NCI-H69 (cell line): Measurements from ENCODE around the gene ZBTB40.

Experiments
- DNase-seq: peaks from one replicate; lab custom pipeline; 2025; lab: John Stamatoyannopoulos, UW

ZBTB40 gene

GRCh38 chr1:22434717-22435116, 16.9 kb upstream of the ZBTB40 start:
- DNase-seq: no peak

- DNase-seq: no peak
Observed at GRCh38 chr1:22436948-22437347, 14.7 kb upstream of the ZBTB40 start.

GRCh38 chr1:22437573-22437972, 14.1 kb upstream of the ZBTB40 start:
- DNase-seq: no peak

DNA sequence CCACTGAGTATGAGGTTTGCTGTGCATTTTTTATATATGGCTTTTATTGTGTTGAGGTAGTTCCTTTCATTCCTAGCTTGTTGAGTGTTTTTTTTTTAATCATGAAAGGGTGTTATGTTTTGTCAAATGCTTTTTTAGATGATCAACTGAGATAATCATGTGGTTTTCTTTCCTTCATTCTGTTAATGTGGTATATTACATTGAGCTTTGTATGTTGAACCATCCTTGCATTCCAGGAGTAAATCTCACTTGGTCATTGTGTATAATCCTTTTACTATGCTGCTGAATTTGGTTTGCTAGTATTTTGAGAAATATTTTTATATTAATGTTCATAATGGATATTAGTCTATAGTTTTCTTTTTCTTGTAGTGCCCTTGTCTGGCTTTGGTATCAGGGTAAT, 11.1 kb upstream of the ZBTB40 start:
- no peak for DNase-seq

DNA sequence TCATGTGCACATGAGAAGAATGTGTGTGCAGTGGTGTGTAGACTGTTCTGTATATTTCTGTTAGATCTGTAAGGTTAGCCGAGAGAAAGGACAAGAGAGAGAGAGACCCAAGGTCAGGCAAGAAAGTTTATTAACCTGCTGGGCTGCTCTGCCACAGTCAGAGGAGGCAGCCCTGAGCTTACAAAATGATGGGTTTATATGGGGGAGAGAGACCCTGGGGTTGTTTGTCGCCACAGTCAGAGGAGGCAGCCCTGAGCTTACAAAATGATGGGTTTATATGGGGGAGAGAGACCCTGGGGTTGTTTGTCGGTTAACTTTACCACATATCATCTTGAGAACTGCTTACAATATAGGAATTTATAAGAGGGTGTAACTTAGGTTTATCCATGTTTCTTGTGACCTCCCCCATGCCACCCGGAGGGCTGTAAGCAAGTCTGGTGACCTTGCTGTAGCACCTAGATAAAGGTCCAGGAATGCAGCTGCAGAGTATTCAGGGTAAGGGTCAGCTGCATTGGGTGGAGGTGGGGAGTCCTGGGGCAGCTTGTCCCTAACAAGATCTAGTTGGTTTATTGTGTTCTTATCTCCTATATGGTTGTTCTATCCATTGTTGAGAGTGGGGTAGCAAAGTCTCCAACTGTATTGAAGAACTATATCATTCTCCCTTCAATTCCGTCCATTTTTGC, 9.3 kb upstream of the ZBTB40 start:
- no peak for DNase-seq

DNA sequence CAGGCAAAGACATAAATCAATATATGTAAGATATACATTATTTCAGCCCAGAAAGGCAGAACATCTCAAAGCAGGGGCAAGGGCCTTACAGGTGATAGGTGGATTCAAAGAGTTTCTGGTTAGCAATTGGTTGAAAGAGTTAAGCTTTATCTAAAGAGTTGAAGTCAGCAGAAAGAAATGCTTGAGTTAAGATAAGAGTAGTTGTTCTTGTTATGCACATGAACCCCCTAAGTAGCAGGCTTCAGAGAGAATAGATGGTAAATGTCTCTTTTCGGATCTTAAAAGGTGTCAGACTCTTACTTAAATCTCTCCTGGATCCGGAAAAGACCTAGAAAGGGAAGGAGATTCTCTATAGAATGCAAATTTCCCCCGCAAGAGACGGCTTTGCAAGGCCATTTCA, 8.3 kb upstream of the ZBTB40 start:
- no peak for DNase-seq

- DNase-seq: no peak
Observed at GRCh38 chr1:22444856-22445255, 6.8 kb upstream of the ZBTB40 start.

GRCh38 chr1:22447621-22448111, 4.0 kb upstream of the ZBTB40 start:
- DNase-seq: peak; percentile 11

DNA sequence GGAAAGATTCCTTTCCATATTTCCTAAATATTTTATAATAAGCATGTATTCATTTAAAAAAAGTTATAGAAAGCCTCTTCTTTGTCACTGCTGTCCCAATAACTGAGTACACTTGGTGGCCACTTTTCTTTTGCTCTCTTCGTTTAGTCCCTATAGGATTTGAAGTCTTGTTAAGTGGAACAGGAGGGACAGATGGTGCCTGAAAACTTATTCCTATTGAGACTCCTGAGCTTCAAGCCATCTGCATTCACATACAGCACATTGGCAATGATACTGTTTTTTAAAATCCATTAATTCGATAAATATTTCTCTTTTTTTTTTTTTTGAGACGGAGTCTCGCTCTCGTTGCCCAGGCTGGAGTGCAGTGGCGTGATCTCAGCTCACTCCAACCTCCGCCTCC, 2.0 kb upstream of the ZBTB40 start:
- DNase-seq: no peak

DNA sequence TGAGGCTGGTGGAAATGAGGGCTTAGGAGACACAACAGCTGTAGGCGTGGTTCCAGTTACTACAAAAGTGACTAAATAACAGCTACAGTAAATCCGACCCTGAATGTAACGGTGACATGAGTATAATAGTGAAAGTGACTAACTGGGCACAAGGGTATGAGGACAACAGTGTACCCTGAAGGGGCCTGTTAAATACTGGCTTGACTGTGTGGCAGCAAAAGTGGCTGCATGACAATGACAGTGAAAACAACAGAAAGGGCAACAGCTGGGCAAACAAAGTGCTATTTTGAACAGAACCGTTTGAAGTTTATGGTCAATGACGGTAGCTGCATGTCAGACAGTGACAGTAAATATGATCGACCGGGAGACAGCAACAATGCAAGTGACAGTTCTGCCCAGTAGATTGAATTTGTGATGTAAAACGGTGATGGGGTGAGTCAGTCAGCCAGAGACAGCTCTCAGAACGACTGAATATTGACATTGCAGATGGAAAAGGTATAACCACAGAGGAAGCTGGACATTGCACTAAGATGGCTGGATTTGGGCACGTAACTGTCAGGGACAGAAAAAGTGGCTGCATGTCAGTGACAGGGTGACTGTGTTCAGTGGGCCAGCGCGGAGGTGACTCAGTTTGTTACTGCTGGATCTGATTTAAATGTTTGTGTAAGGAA, 1.2 kb upstream of the ZBTB40 start:
- peak; percentile 82 for DNase-seq

GRCh38 chr1:22452481-22452957, 868 bp downstream of the ZBTB40 start:
- peak; percentile 69 for DNase-seq

GRCh38 chr1:22453181-22453580, 1.5 kb downstream of the ZBTB40 start:
- DNase-seq: peak; percentile 36

DNA sequence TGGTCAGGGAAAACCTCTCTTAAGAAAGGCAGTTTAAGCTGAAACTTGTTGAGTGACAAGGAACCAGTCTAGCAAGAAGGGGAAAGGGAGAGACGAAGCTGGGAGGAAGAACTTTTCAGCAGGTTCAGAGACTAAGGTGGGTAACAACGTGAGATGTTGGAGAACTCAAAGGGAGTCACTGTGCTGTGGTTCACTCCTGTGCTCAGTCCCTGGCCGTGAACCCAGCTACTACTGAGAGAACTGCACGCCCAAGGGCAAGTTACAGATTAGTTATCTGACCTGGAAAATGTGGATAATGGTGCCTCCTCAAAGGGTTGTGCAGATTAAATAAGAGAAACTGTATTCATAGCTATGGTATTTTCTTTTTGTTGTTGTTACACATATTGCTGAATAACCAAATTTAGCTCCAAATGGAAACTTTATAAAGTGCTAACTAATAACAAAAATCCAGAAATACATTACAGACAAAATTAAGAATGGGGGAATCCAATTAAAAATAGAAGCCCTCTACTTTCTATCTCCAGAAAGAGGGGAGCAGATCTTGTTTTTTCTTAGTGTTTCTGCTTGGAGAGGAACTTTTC, 2.9 kb downstream of the ZBTB40 start:
- peak; percentile 46 for DNase-seq

GRCh38 chr1:22457345-22457744, 5.7 kb downstream of the ZBTB40 start:
- peak; percentile 35 for DNase-seq

GRCh38 chr1:22457836-22458235, 6.2 kb downstream of the ZBTB40 start:
- no peak for DNase-seq

GRCh38 chr1:22461100-22461499, 9.4 kb downstream of the ZBTB40 start:
- DNase-seq: no peak

DNA sequence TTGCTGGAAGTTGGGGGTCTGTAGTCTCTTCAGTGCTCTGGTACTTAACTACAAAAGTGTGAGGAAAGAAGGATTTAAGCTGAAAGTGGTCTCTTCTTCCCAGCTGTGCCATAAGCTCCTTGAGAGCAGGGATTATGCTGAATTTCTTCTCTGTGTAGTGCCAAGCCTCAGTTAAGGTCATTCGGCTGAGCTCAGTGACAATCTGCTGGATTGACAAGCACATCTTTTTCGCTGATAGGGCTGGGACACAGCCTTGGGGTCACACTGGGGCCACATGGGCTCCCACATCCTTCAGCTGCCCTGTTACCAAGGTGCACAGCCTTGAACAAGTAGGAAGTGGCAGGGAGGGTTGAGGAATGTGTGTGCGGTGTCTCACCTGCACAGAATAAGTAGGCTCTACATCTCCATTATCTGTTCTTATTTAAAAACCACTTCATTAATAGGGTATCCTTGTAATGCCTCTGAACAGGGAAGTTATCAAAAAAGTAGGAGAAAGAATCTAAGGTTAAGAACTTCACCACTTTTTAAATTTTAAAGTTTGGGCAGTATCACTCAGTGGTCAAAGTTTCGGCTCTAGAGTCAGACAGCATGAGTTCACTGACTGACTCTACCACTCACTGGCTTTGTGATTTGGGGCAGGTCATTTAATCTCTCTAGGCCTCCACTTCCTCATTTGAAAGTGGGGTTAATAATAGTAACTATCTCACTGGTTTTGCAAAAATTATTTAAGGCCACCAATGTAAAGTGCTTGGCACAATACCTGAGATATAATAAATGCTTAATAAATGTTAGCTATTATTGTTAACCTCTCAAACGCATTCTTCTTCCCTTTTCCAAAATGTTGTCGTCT, 10.3 kb downstream of the ZBTB40 start:
- DNase-seq: no peak

DNA sequence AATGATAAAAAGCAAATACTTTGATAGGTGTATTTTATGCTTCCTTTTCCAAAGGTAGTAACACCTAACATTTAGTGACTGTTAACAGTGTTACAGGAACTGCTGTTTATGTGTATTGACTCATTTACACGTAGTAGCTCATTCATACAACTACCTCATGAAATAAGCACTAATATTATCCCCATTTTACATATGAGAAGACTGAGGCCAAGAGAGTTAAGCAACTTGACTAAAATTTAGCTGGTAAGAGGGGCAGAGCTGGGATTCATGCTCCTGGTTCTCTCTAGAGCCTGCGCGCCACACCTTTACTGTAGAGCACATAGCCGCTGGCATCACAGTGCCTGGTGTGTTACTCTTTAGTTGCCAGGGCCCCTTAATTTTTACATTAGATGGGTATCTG, 11.3 kb downstream of the ZBTB40 start:
- DNase-seq: no peak

DNA sequence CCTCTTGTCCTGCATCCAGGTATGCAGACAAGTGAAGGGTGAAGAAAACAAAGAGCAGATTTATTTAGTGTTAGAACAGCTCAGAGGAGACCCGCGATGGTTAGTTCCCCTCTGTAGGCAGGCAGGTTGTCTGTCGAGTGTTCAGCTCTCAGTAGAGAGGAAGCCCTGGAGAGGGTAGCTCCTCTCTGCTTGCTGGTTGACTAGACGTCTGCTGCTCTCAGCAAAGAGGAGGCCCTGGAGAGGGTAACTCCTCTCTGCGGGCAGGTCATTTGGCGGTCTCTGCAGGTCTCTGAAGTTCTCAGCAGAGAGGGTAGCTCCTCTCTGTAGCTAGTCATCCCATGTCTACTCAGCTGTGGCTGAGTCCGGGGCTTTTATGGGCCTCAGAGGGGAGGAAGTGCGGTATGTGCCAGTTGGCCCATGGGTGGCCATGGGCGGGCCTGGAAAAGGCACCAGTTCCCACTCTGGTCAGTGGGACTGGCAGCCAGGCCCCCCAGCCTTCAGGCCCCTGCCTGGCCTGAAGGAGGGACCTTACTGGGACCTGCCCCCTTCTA, 13.4 kb downstream of the ZBTB40 start:
- no peak for DNase-seq

DNA sequence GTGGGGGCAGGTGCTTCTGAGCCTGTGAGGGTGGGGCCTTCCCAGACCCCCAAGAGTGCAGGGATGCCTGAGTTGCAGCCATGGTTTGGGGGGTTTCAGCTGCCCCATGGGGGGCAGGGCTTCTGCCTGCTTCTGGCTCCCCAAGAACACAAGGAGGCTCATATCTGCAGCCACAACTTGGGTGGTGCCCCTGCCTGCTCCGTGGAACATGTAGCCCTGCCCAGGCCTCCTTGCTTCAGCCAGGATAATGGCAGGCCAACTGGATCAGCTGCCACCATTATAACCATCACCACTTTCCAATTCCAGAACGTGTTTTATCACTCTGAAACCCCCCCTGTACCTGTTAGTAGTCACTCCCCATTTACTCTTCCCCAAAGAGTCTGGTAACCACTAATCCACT, 14.0 kb downstream of the ZBTB40 start:
- DNase-seq: no peak

DNA sequence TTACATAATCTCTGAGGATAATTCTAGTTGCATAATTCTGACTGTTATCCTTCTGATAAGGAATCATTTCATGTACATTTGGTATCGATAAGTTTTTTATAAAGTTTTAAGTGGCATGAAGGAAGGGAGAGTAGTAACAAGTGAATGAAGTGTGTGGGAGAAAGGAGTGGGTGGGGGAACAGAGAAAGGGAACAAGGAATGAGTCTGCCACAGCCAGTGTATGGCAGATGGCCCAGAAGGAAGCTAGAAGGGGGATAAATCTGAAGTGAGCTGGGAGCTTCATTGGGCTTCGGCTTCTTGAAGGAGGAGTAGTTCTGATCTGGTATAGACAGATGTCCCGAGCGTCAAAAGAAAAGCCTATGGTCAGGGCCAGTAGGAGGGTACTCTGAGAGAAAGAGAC, 18.6 kb downstream of the ZBTB40 start:
- DNase-seq: no peak

DNA sequence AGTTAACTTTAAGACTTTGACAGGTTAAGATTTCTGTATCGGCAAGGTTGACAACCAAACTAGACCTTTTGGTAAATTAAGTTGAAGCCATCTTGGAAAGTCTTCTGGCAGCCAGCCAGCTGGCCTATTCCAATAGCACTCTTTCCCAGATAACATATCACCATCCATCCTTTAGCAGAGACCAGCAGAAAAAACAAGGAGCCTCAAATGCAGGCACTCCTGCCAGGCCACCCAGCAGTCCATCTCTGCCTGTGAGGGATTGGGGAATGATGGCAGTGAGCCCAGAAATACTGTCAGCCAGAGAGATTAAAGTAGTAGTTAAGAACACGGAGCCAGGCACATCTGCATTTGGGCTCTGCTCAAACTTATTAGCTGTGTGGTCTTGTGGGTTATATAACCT, 19.4 kb downstream of the ZBTB40 start:
- DNase-seq: peak; percentile 13
